IPS-20b (cell line): ENCODE data around the gene PTPRN2.

Source experiments
- H3K27ac ChIP-seq: one replicate; pipeline ENCODE4 v1.5.1; 2013; ENCODE audit warnings: low read length
- H3K27me3 ChIP-seq: 2 replicates; pipeline ENCODE4 v1.6.1; 2013; ENCODE audit warnings: mild to moderate bottlenecking, low read length, inconsistent platforms; ENCODE audit not compliant: insufficient read depth
- H3K36me3 ChIP-seq: 2 replicates; pipeline ENCODE4 v1.6.1; 2013; ENCODE audit warnings: low read depth, mild to moderate bottlenecking, inconsistent platforms, low read length, moderate library complexity; ENCODE audit not compliant: insufficient read depth
- H3K4me1 ChIP-seq: 2 replicates; pipeline ENCODE4 v1.6.1; 2013; ENCODE audit warnings: mild to moderate bottlenecking, control low read depth, inconsistent platforms, low read length, moderate library complexity; ENCODE audit not compliant: insufficient read depth
- H3K4me3 ChIP-seq: 2 replicates; pipeline ENCODE4 v1.5.1; 2013; ENCODE audit warnings: mild to moderate bottlenecking, low read length, inconsistent platforms
- H3K9ac ChIP-seq: 2 replicates; pipeline ENCODE4 v1.6.1; 2013; ENCODE audit warnings: low read depth, mild to moderate bottlenecking, inconsistent platforms, low read length, moderate library complexity
- H3K9me3 ChIP-seq: 2 replicates; pipeline ENCODE4 v1.6.1; 2013; ENCODE audit warnings: mild to moderate bottlenecking, low read depth, low read length, inconsistent platforms; ENCODE audit not compliant: insufficient read depth

PTPRN2 gene

GRCh38 chr7:157650131-157650631 is 937.4 kb downstream of the PTPRN2 start:
- no peaks in the 10 kb centered on the region for H3K27me3 ChIP-seq
- H3K4me1 ChIP-seq: no peaks in the 10 kb centered on the region
- H3K27ac ChIP-seq: no peak overlapping the region
- no peak overlapping the region for H3K4me3 ChIP-seq
- H3K9me3 ChIP-seq: peaks cover 39% of the 10 kb centered on the region
- H3K36me3 ChIP-seq: no peaks in the 10 kb centered on the region
- H3K9ac ChIP-seq: no peak overlapping the region

- Histone ChIP-seq H3K9ac (no peak overlapping the region), H3K36me3 (no peaks in the 10 kb centered on the region), H3K27me3 (no peaks in the 10 kb centered on the region), H3K4me3 (no peak overlapping the region), H3K27ac (no peak overlapping the region), H3K4me1 (no peaks in the 10 kb centered on the region), H3K9me3 (peaks cover 38% of the 10 kb centered on the region)
Observed at GRCh38 chr7:157646551-157646950, 941.1 kb downstream of the PTPRN2 start.

DNA sequence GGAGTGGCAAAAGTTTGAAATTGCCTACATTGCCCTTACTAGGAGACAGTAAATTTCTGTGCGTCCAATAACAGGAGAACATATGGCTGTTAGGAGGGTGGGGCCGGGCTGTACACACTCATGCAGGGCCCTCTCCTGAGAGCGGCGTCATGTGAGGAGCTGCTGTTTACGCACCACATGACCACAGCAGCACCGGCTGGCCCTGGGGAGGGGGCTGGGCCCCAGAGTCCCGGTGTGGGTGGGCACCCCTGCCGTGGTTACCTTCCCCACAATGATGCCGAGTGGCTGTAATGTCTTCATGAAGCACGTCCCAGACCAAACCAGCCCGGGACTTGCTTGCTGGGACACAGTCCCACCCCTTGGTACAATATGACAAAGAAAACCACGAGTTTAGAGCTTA is 942.1 kb downstream of the PTPRN2 start:
- Histone ChIP-seq H3K9ac (no peak overlapping the region), H3K4me1 (no peaks in the 10 kb centered on the region), H3K27ac (no peak overlapping the region), H3K36me3 (no peaks in the 10 kb centered on the region), H3K9me3 (peaks cover 41% of the 10 kb centered on the region), H3K27me3 (no peaks in the 10 kb centered on the region), H3K4me3 (no peak overlapping the region)

GRCh38 chr7:157644946-157645345 is 942.7 kb downstream of the PTPRN2 start:
- H3K36me3 ChIP-seq: no peaks in the 10 kb centered on the region
- no peak overlapping the region for H3K4me3 ChIP-seq
- H3K9ac ChIP-seq: no peak overlapping the region
- H3K27ac ChIP-seq: no peak overlapping the region
- H3K4me1 ChIP-seq: no peaks in the 10 kb centered on the region
- H3K27me3 ChIP-seq: no peaks in the 10 kb centered on the region
- H3K9me3 ChIP-seq: peaks cover 46% of the 10 kb centered on the region

- no peaks in the 10 kb centered on the region for H3K36me3 ChIP-seq
- no peaks in the 10 kb centered on the region; the same call in 1 of the 2 replicates for H3K27me3 ChIP-seq
- no peak overlapping the region for H3K4me3 ChIP-seq
- peaks cover 59% of the 10 kb centered on the region for H3K9me3 ChIP-seq
- H3K27ac ChIP-seq: no peak overlapping the region
- no peak overlapping the region for H3K9ac ChIP-seq
- H3K4me1 ChIP-seq: no peaks in the 10 kb centered on the region
Observed at GRCh38 chr7:157643525-157643970, 944.1 kb downstream of the PTPRN2 start.

DNA sequence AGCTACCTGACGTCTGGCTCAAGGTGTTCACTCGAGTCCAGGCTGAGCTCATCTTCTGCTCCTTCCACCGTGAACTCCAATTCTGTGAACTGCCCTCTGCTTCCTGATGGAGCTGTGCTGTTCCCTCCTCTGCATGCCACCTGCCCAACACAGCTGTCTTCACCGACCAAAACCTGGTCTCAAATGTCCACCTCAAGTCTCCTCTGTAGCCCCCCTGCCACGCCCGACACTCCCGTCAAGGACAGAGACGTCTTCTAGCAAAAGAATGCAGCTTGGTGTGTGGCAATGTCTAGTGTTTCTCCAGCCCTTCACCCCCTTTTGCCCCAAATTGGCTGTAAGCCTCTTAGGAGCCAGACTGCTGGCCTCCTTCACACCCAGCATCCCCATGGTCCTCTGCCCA is 945.8 kb downstream of the PTPRN2 start:
- Histone ChIP-seq H3K4me1 (no peaks in the 10 kb centered on the region), H3K27ac (no peak overlapping the region)

GRCh38 chr7:157640144-157640543 is 947.5 kb downstream of the PTPRN2 start:
- Histone ChIP-seq H3K4me3 (no peak overlapping the region), H3K9me3 (peaks cover 74% of the 10 kb centered on the region), H3K27ac (no peak overlapping the region), H3K27me3 (no peaks in the 10 kb centered on the region; the same call in 1 of the 2 replicates), H3K4me1 (no peaks in the 10 kb centered on the region), H3K9ac (no peak overlapping the region), H3K36me3 (no peaks in the 10 kb centered on the region)

More for the DNA sequence above, 945.8 kb downstream of the PTPRN2 start:
- Histone ChIP-seq H3K36me3 (no peaks in the 10 kb centered on the region), H3K27me3 (no peaks in the 10 kb centered on the region; the same call in 1 of the 2 replicates), H3K9ac (no peak overlapping the region), H3K4me3 (no peak overlapping the region), H3K9me3 (peaks cover 75% of the 10 kb centered on the region)

DNA sequence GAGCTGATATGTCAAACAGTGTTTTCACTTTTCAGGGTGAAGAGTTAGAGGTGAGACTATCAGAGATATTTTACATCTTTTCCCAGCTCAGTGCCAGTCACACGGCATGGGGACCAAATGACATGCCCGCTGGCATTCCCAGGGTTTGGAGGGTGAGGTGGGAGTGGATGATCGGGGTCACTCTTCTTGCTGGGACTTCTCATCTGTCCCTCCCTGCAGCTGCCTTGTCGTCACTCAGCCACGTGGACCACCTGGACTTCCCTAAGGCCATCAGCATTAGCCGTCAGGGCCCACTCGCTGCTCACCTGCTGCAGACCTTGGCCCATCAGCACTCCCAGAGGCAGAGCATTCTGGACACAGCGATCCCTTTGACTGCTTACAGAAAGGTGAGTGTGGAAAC is 949.1 kb downstream of the PTPRN2 start:
- Histone ChIP-seq H3K27ac (no peak overlapping the region), H3K27me3 (no peaks in the 10 kb centered on the region; the same call in 1 of the 2 replicates), H3K4me3 (no peak overlapping the region), H3K9ac (no peak overlapping the region), H3K9me3 (peaks cover 72% of the 10 kb centered on the region), H3K36me3 (no peaks in the 10 kb centered on the region), H3K4me1 (no peaks in the 10 kb centered on the region)

- Histone ChIP-seq H3K36me3 (no peaks in the 10 kb centered on the region), H3K4me1 (no peaks in the 10 kb centered on the region), H3K27me3 (no peaks in the 10 kb centered on the region; the same call in 1 of the 2 replicates)
Observed at GRCh38 chr7:157637216-157637949, 950.2 kb downstream of the PTPRN2 start.

GRCh38 chr7:157635669-157636068 is 952.0 kb downstream of the PTPRN2 start:
- Histone ChIP-seq H3K4me3 (no peak overlapping the region), H3K27ac (no peak overlapping the region), H3K4me1 (no peaks in the 10 kb centered on the region), H3K9ac (no peak overlapping the region), H3K27me3 (no peaks in the 10 kb centered on the region; the same call in 1 of the 2 replicates), H3K36me3 (no peaks in the 10 kb centered on the region), H3K9me3 (peaks cover 73% of the 10 kb centered on the region)

More at GRCh38 chr7:157637216-157637949, 950.2 kb downstream of the PTPRN2 start:
- H3K9me3 ChIP-seq: peaks cover 78% of the 10 kb centered on the region
- no peak overlapping the region for H3K9ac ChIP-seq
- H3K4me3 ChIP-seq: no peak overlapping the region
- H3K27ac ChIP-seq: no peak overlapping the region

DNA sequence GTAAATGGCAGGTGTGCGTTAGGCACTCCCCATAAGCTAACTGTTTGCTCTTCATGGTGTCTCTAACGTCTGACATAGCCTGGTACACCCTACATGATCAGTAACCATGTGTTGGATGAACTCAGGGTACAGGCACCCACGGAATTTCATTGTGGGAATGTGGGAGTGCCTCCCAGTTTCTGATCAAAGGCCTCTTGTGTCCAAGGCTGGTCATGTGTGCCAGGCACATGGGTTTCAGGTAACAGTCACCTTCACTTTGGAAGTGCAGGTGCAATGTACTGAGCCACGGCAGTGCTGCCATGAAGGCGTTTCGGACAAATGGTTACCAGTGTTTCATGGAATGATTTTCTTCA is 952.5 kb downstream of the PTPRN2 start:
- no peak overlapping the region for H3K4me3 ChIP-seq
- H3K9me3 ChIP-seq: peaks cover 71% of the 10 kb centered on the region
- H3K4me1 ChIP-seq: no peaks in the 10 kb centered on the region
- H3K36me3 ChIP-seq: no peaks in the 10 kb centered on the region
- no peak overlapping the region for H3K27ac ChIP-seq
- H3K27me3 ChIP-seq: no peaks in the 10 kb centered on the region; the same call in 1 of the 2 replicates
- no peak overlapping the region for H3K9ac ChIP-seq
